MM.1S (cell line): Measurements from ENCODE around the gene TBX4.
"Not testable (repeated sequence)": the region's sequence is repeated elsewhere in the genome, so short reads cannot be mapped to it uniquely, and the experiment has no call there.

ENCODE experiments used
- DNase-seq: peaks from one replicate; pipeline ENCODE4 v3.0.0-alpha.2; 2015
- H2AFZ ChIP-seq: fragments of 300-600 bp; sonication (generic); 2 replicates; pipeline ENCODE4 v1.6.0; 2016; ENCODE audit warnings: antibody characterized with exemption, low read length
- H3F3A ChIP-seq: fragments of 300-600 bp; sonication (generic); 2 replicates; pipeline ENCODE4 v1.6.1; 2016; ENCODE audit warnings: mild to moderate bottlenecking, antibody characterized with exemption, low read length, moderate library complexity, mixed read lengths; ENCODE audit not compliant: insufficient read depth
- H3K27ac ChIP-seq: fragments of 300-600 bp; sonication (generic); 2 replicates; pipeline ENCODE4 v1.5.1; 2016; ENCODE audit warnings: mild to moderate bottlenecking, low read length
- H3K27me3 ChIP-seq: fragments of 300-600 bp; sonication (generic); replicated peaks from 2 replicates; pipeline ENCODE4 v1.6.0; 2016; ENCODE audit warnings: low read length; ENCODE audit not compliant: insufficient read depth
- H3K36me3 ChIP-seq: fragments of 300-600 bp; sonication (generic); replicated peaks from 2 replicates; pipeline ENCODE4 v1.6.1; 2016; ENCODE audit warnings: mild to moderate bottlenecking, low read length, mixed read lengths; ENCODE audit not compliant: insufficient read depth
- H3K4me1 ChIP-seq: fragments of 300-600 bp; sonication (generic); 2 replicates; pipeline ENCODE4 v1.6.1; 2016; ENCODE audit warnings: low read length, mixed read lengths
- H3K4me2 ChIP-seq: fragments of 300-600 bp; sonication (generic); 2 replicates; pipeline ENCODE4 v1.6.0; 2016; ENCODE audit warnings: low read depth, low read length
- H3K4me3 ChIP-seq: fragments of 300-600 bp; sonication (generic); 2 replicates; pipeline ENCODE4 v1.5.1; 2016; ENCODE audit warnings: low read length, mixed read lengths
- H3K79me2 ChIP-seq: fragments of 300-600 bp; sonication (generic); 2 replicates; pipeline ENCODE4 v1.6.1; 2016; ENCODE audit warnings: mixed run types, low read length, mixed read lengths
- H3K9ac ChIP-seq: fragments of 300-600 bp; sonication (generic); 2 replicates; pipeline ENCODE4 v1.6.1; 2016; ENCODE audit warnings: low read length, mixed read lengths
- H3K9me2 ChIP-seq: fragments of 300-600 bp; sonication (generic); replicated peaks from 2 replicates; pipeline ENCODE4 v1.6.1; 2016; ENCODE audit warnings: mild to moderate bottlenecking, low read length, mixed read lengths; ENCODE audit not compliant: insufficient read depth
- H3K9me3 ChIP-seq: fragments of 300-600 bp; sonication (generic); replicated peaks from 2 replicates; pipeline ENCODE4 v1.6.1; 2016; ENCODE audit warnings: mild to moderate bottlenecking, low read length, mixed read lengths; ENCODE audit not compliant: insufficient read depth
- H4K20me1 ChIP-seq: fragments of 300-600 bp; sonication (generic); 2 replicates; pipeline ENCODE4 v1.6.1; 2016; ENCODE audit warnings: mild to moderate bottlenecking, low read length, moderate library complexity, mixed read lengths; ENCODE audit not compliant: insufficient read depth
- CTCF ChIP-seq: fragments of 300-600 bp; sonication (generic); IDR thresholded peaks from 2 replicates; pipeline ENCODE4 v1.5.1; 2016; ENCODE audit warnings: antibody characterized with exemption, low read length, mixed read lengths
- EZH2 ChIP-seq: fragments of 300-600 bp; sonication (generic); optimal IDR thresholded peaks from 2 replicates; pipeline ENCODE3; 2017; ENCODE audit warnings: low read depth, mild to moderate bottlenecking, antibody characterized with exemption, low read length, mixed read lengths
- EZH2phosphoT487 ChIP-seq: fragments of 300-600 bp; sonication (generic); IDR thresholded peaks from 2 replicates; pipeline ENCODE4 v1.6.1; 2018; ENCODE audit warnings: antibody characterized with exemption, low read length

TBX4 gene

GRCh38 chr17:61522088-61522487 is 69.9 kb downstream of the TBX4 start:
- no peak overlapping the region for H3K9ac ChIP-seq
- H3K9me3 ChIP-seq: no peaks in the 10 kb centered on the region
- no peaks in the 10 kb centered on the region for H3F3A ChIP-seq
- no peaks in the 10 kb centered on the region for H3K9me2 ChIP-seq
- H3K4me1 ChIP-seq: no peaks in the 10 kb centered on the region
- H3K27me3 ChIP-seq: no peaks in the 10 kb centered on the region
- no peak overlapping the region for H3K4me3 ChIP-seq
- H2AFZ ChIP-seq: no peak overlapping the region
- H3K79me2 ChIP-seq: no peaks in the 10 kb centered on the region
- H3K36me3 ChIP-seq: no peaks in the 10 kb centered on the region
- DNase-seq: no peak
- H4K20me1 ChIP-seq: no peaks in the 10 kb centered on the region
- H3K4me2 ChIP-seq: no peak overlapping the region
- no peak overlapping the region for H3K27ac ChIP-seq
- no peak for TF ChIP-seq CTCF
- TF ChIP-seq EZH2: no peak
- no peak for TF ChIP-seq EZH2phosphoT487

DNA sequence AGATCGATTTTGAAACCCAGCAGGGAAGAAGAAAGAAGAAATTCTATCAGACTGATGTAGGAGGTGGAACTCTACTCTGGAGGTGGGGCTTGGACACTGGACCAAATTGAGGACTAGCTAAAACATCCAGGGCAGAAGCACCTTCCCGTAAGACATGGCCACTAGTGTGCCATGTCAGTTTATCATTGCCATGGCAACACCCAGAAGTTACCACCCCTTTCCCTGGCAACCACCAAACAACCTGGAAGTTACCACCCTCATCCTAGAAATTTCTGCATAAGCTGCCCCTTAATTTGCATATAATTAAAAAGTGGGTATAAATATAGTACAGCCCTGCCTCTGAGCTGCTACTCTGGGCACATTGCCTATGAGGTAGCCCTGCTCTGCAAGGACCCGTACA is 72.1 kb downstream of the TBX4 start:
- Histone ChIP-seq H3K9me3 (no peaks in the 10 kb centered on the region), H3K9me2 (no peaks in the 10 kb centered on the region), H3K79me2 (no peaks in the 10 kb centered on the region), H3K4me1 (no peaks in the 10 kb centered on the region), H3F3A (no peaks in the 10 kb centered on the region), H3K27me3 (no peaks in the 10 kb centered on the region), H3K4me2 (no peak overlapping the region), H3K4me3 (no peak overlapping the region), H3K36me3 (no peaks in the 10 kb centered on the region), H4K20me1 (no peaks in the 10 kb centered on the region), H2AFZ (no peak overlapping the region), H3K9ac (no peak overlapping the region), H3K27ac (no peak overlapping the region)
- TF ChIP-seq EZH2 (no peak), EZH2phosphoT487 (no peak), CTCF (no peak)
- DNase-seq: no peak

DNA sequence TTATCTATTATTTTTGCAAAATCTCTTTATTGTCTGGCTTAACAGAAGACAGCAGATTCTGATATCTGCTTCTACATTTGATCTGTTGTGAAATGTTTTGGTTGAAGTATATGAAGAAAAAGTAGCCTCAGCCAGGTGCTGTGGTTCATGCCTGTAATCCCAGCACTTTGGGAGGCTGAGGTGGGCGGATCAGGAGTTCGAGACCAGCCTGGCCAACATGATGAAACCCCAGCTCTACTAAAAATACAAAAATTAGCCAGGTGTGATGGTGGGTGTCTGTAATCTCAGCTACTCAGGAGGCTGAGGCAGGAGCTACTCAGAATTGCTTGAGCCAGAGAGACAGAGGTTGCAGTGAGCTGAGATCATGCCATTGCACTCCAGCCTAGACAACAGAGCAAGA is 75.2 kb downstream of the TBX4 start:
- not testable (repeated sequence) for H3K9me2 ChIP-seq, H3F3A ChIP-seq, H3K4me1 ChIP-seq, H3K79me2 ChIP-seq, H3K4me2 ChIP-seq, DNase-seq, H3K27me3 ChIP-seq, H3K9me3 ChIP-seq, H4K20me1 ChIP-seq, H3K9ac ChIP-seq, H3K4me3 ChIP-seq, H3K36me3 ChIP-seq, H2AFZ ChIP-seq, H3K27ac ChIP-seq

DNA sequence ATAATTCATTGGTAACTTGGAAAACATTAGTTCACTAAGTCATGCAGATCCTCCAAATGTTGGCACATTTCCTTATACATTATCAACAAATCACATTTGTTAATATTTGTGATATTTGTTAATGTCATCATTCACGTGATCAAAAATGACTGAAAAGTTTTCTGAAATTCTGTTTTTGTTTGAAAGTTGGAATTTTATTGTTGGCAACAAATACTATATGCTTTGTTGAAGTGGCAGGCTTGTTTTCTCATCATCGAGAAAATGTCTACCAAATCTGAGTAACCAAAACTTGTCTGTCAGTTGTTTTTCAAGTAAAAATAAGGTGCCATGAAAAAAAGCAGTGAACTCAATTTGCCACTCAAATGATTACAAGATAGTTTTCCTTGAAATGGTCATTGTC is 75.9 kb downstream of the TBX4 start:
- Histone ChIP-seq H3K9ac (no peak overlapping the region), H4K20me1 (no peaks in the 10 kb centered on the region), H2AFZ (no peak overlapping the region), H3K36me3 (no peaks in the 10 kb centered on the region), H3K4me1 (no peaks in the 10 kb centered on the region), H3K9me2 (no peaks in the 10 kb centered on the region), H3K27me3 (no peaks in the 10 kb centered on the region), H3K27ac (no peak overlapping the region), H3K79me2 (no peaks in the 10 kb centered on the region), H3F3A (no peaks in the 10 kb centered on the region), H3K4me2 (no peak overlapping the region), H3K4me3 (no peak overlapping the region), H3K9me3 (no peaks in the 10 kb centered on the region)
- no peak for DNase-seq
- no peak for TF ChIP-seq EZH2phosphoT487
- no peak for TF ChIP-seq CTCF
- no peak for TF ChIP-seq EZH2
